Measurements from ENCODE around the gene ZNF597.

ZNF597 gene

GRCh38 chr16:3443108-3444031, at the start of gene ZNF597, which contains the start of gene NAA60:
Gene ZNF597 (minus strand): TSS chr16:3443504. CDS start chr16:3443153, 351 bp downstream.
Gene NAA60 (plus strand): TSS chr16:3443680. CDS start chr16:3476228, 32,548 bp downstream.
- DNase-seq (ENCODE audit: low read depth in 3 of 3), result peak; percentile 44 to 72 (median 64)

GRCh38 chr16:3492356-3492755, 49.1 kb upstream of the ZNF597 start:
- DNase-seq (ENCODE audit: low read depth in 3 of 3), result no peak

- DNase-seq (ENCODE audit: low read depth in 3 of 3), result no peak
Measured at GRCh38 chr16:3490911-3491629, 47.8 kb upstream of the ZNF597 start.

- DNase-seq (ENCODE audit: low read depth in 3 of 3), result no peak
Measured at GRCh38 chr16:3488801-3489200, 45.5 kb upstream of the ZNF597 start.

- DNase-seq (ENCODE audit: low read depth in 3 of 3), result no peak
Measured at GRCh38 chr16:3487521-3488410, 44.5 kb upstream of the ZNF597 start.

GRCh38 chr16:3486506-3487215, 43.4 kb upstream of the ZNF597 start:
- DNase-seq (ENCODE audit: low read depth in 3 of 3), result no peak

- no peak for DNase-seq (ENCODE audit: low read depth in 3 of 3)
Measured at GRCh38 chr16:3485821-3486505, 42.7 kb upstream of the ZNF597 start.

- no peak for DNase-seq (ENCODE audit: low read depth in 3 of 3)
Measured at GRCh38 chr16:3485097-3485745, 41.9 kb upstream of the ZNF597 start.

- no peak for DNase-seq (ENCODE audit: low read depth in 3 of 3)
Measured at GRCh38 chr16:3484318-3485096, 41.2 kb upstream of the ZNF597 start.

- no peak for DNase-seq (ENCODE audit: low read depth in 3 of 3)
Measured at GRCh38 chr16:3482659-3483241, 39.4 kb upstream of the ZNF597 start.

- DNase-seq (ENCODE audit: low read depth in 3 of 3), result no peak
Measured at GRCh38 chr16:3481696-3482658, 38.7 kb upstream of the ZNF597 start.

- DNase-seq (ENCODE audit: low read depth in 3 of 3), result no peak
Measured at GRCh38 chr16:3480901-3481695, 37.8 kb upstream of the ZNF597 start.

GRCh38 chr16:3479654-3480216, 36.4 kb upstream of the ZNF597 start:
- DNase-seq (ENCODE audit: low read depth in 3 of 3), result no peak

GRCh38 chr16:3478242-3478925, 35.1 kb upstream of the ZNF597 start:
- DNase-seq (ENCODE audit: low read depth in 3 of 3), result no peak

GRCh38 chr16:3476409-3476808, 33.1 kb upstream of the ZNF597 start:
- DNase-seq (ENCODE audit: low read depth in 3 of 3), result no peak
